Glutamatergic neuron (in vitro differentiated cells): ENCODE results near the gene CEMIP. TPM values are rescaled to one million over a fixed set of nuclear protein-coding genes. Genes with fewer than 3 reads are reported as not detected.

Experiments used
- DNase-seq: peaks from one replicate; pipeline ENCODE4 v3.0.0; 2022
- H3K27ac Mint-ChIP-seq: one replicate; pipeline ENCODE4 v1.8.0; 2020; ENCODE audit warnings: mild to moderate bottlenecking, mixed read lengths, inconsistent platforms; ENCODE audit not compliant: unreplicated experiment
- H3K27me3 Mint-ChIP-seq: one replicate; pipeline ENCODE4 v1.8.0; 2020; ENCODE audit warnings: mild to moderate bottlenecking, moderate library complexity, mixed read lengths, inconsistent platforms; ENCODE audit not compliant: unreplicated experiment
- H3K36me3 Mint-ChIP-seq: one replicate; pipeline ENCODE4 v1.8.0; 2020; ENCODE audit warnings: mild to moderate bottlenecking, mixed read lengths, inconsistent platforms; ENCODE audit not compliant: unreplicated experiment
- H3K4me1 Mint-ChIP-seq: one replicate; pipeline ENCODE4 v1.8.0; 2020; ENCODE audit warnings: mild to moderate bottlenecking, low read depth, mixed read lengths, inconsistent platforms; ENCODE audit not compliant: unreplicated experiment
- H3K4me3 Mint-ChIP-seq: one replicate; pipeline ENCODE4 v1.8.0; 2020; ENCODE audit warnings: mild to moderate bottlenecking, mixed read lengths, inconsistent platforms; ENCODE audit not compliant: unreplicated experiment
- H3K9me3 Mint-ChIP-seq: one replicate; pipeline ENCODE4 v1.8.0; 2020; ENCODE audit warnings: mild to moderate bottlenecking, moderate library complexity, mixed read lengths, inconsistent platforms; ENCODE audit not compliant: unreplicated experiment
- total RNA-seq: library from RNA; stranded (reverse); fragmentation: NEBNext Ultra II Directional; extraction: Animal tissue kit (Norgen Biotek cat#: 25700); gene quantifications from one replicate; pipeline ENCODE4 v1.2.1, GENCODE V29; 2021; ENCODE audit not compliant: unreplicated experiment
- TF ChIP-seq, protein P1 (sequence below): fragments of 200-600 bp; sonication (generic); IDR thresholded peaks from one replicate; pipeline ENCODE4 v1.5.0; 2021; ENCODE audit not compliant: partially characterized antibody, unreplicated experiment

The CEMIP gene
- total RNA-seq, 1 donor from 2014 or later: 0.25 TPM

DNA sequence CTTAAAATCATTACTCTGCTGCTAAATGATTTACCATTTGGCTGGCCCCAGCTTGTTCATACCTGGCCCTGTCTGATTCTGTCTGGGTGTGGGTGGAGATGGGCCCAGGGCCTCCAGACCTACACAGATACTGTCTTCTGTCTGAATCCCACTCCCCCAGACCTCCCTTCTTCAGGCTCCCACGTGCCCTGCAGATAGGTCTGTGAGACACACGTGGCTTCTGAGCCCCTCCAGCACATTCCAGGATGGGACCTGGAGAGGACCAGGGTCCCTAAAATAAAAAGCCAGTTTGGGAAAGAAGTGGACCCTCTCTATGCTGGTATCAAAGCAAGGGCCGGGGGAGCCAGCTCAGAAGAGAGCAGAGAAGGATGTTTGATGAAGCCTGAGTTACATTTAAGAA lies 14.6 kb upstream of the CEMIP start:
- H3K9me3 Mint-ChIP-seq: no peaks in the 10 kb centered on the region
- no peaks in the 10 kb centered on the region for H3K36me3 Mint-ChIP-seq
- DNase-seq: no peak
- H3K27me3 Mint-ChIP-seq: no peaks in the 10 kb centered on the region
- TF ChIP-seq, protein P1, sequence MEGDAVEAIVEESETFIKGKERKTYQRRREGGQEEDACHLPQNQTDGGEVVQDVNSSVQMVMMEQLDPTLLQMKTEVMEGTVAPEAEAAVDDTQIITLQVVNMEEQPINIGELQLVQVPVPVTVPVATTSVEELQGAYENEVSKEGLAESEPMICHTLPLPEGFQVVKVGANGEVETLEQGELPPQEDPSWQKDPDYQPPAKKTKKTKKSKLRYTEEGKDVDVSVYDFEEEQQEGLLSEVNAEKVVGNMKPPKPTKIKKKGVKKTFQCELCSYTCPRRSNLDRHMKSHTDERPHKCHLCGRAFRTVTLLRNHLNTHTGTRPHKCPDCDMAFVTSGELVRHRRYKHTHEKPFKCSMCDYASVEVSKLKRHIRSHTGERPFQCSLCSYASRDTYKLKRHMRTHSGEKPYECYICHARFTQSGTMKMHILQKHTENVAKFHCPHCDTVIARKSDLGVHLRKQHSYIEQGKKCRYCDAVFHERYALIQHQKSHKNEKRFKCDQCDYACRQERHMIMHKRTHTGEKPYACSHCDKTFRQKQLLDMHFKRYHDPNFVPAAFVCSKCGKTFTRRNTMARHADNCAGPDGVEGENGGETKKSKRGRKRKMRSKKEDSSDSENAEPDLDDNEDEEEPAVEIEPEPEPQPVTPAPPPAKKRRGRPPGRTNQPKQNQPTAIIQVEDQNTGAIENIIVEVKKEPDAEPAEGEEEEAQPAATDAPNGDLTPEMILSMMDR: no peak
- H3K4me1 Mint-ChIP-seq: no peaks in the 10 kb centered on the region
- H3K27ac Mint-ChIP-seq: no peak overlapping the region
- no peak overlapping the region for H3K4me3 Mint-ChIP-seq

GRCh38 chr15:80766275-80766674 lies 12.9 kb upstream of the CEMIP start:
- no peaks in the 10 kb centered on the region for H3K36me3 Mint-ChIP-seq
- H3K9me3 Mint-ChIP-seq: no peaks in the 10 kb centered on the region
- no peaks in the 10 kb centered on the region for H3K27me3 Mint-ChIP-seq
- TF ChIP-seq, protein P1: no peak
- no peaks in the 10 kb centered on the region for H3K4me1 Mint-ChIP-seq
- no peak for DNase-seq
- H3K27ac Mint-ChIP-seq: no peak overlapping the region
- no peak overlapping the region for H3K4me3 Mint-ChIP-seq

- DNase-seq: no peak
- H3K27me3 Mint-ChIP-seq: no peaks in the 10 kb centered on the region
- no peaks in the 10 kb centered on the region for H3K4me1 Mint-ChIP-seq
- no peak overlapping the region for H3K27ac Mint-ChIP-seq
- TF ChIP-seq, protein P1: no peak
- H3K4me3 Mint-ChIP-seq: no peak overlapping the region
- H3K9me3 Mint-ChIP-seq: no peaks in the 10 kb centered on the region
- H3K36me3 Mint-ChIP-seq: no peaks in the 10 kb centered on the region
These were observed 11.0 kb upstream of the CEMIP start for GRCh38 chr15:80768158-80768557.

DNA sequence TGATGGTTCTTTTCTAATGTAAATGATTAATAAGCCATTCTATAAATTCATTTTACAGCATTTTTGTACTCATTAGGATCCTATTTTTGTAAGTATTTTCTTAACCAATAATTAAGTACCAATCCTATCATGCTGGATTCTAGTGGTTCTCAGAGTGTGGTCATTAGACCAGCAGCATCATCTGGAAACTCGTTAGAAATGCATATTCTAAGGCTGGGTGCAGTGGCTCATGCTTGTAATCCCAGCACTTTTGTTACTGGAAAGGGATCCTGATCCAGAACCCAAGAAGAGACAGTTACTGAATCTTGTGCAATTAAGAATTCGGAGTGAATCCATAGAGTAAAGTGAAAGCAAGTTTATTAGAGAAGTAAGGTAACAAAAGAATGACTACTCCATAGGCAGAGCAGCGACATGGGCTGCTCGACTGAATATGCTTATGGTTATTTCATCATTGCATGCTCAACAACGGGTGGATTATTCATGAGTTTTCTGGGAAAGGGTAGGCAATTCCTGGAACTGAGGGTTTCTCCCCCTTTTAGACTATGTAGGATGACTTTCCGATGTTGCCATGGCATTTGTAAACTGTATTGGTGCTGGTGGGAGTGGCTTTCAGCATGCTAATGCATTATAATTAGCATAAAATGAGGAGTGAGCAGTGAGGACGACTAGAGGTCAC lies 9.9 kb upstream of the CEMIP start:
- TF ChIP-seq, protein P1: no peak
- Mint-ChIP-seq H3K9me3 (no peaks in the 10 kb centered on the region), H3K4me1 (no peaks in the 10 kb centered on the region), H3K4me3 (no peak overlapping the region), H3K36me3 (no peaks in the 10 kb centered on the region), H3K27ac (no peak overlapping the region), H3K27me3 (no peaks in the 10 kb centered on the region)
- no peak for DNase-seq

DNA sequence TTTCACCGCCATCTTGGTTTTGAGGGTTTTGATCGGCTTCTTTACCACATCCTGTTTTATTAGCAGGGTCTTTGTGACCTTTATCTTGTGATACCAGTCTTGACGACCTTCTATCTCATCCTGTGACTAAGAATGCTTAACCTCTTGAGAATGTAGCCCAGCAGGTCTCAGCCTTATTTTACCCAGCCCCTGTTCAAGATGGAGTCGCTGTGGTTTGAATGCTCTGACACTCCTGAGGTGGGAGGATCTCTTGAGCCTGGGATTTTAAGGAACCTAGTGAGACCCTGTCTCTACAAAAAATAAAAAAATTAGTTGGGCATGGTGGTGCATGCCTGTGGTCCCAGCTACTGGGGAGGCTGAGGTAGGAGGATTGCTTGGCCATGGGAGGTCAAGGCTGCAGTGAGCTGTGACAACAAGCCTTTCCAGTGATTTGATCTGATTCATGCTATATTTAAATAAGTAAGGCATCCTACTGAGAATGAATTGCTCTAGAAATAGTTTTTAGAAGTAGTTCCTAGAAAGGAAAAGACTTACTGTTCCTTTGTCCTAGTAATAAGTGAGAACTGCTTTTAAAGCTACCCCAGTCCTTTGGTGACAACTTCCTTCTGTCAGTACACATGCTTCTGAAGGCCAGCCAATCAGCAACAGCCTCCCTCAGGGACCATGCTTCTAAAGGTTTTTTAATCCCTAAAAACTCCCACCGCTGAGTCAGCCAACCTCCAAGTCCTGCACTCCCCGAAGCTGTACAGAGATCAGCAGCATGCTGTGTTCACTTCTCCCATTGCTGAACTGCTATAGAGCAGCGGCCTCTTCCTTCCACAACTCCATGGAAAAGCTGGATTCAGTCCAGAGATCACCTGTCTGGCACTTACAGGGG lies 9.1 kb upstream of the CEMIP start:
- no peak overlapping the region for H3K4me3 Mint-ChIP-seq
- H3K4me1 Mint-ChIP-seq: no peaks in the 10 kb centered on the region
- no peaks in the 10 kb centered on the region for H3K9me3 Mint-ChIP-seq
- no peaks in the 10 kb centered on the region for H3K36me3 Mint-ChIP-seq
- no peak for DNase-seq
- H3K27ac Mint-ChIP-seq: no peak overlapping the region
- TF ChIP-seq, protein P1: no peak
- peaks cover 3% of the 10 kb centered on the region for H3K27me3 Mint-ChIP-seq
